H1 (cell line): ENCODE measurements around the gene ANAPC13. TPM values are rescaled to one million over a fixed set of nuclear protein-coding genes. Genes with fewer than 3 reads are reported as not detected.

Source experiments
- CHD7 ChIP-seq: fragments of 300-600 bp; sonication (generic); IDR thresholded peaks from 2 replicates; pipeline ENCODE4 v1.7.1; 2012; ENCODE audit warnings: low read length, moderate library complexity, mild to moderate bottlenecking, inconsistent platforms; ENCODE audit not compliant: insufficient replicate concordance
- CTBP2 ChIP-seq: IDR thresholded peaks from 2 replicates; pipeline ENCODE4 v1.7.0; 2011; ENCODE audit warnings: borderline replicate concordance, mild to moderate bottlenecking, moderate library complexity, mixed read lengths, low read length; ENCODE audit not compliant: insufficient read depth, insufficient read length
- HDAC6 ChIP-seq: IDR thresholded peaks from one replicate; pipeline ENCODE4 v1.7.1; 2012; ENCODE audit warnings: low read depth, mild to moderate bottlenecking, inconsistent platforms, low read length, moderate library complexity
- RAD21 ChIP-seq, 2 experiments: IDR thresholded peaks in 1 of 2; conservative IDR thresholded peaks in 1 of 2; 2 replicates each; pipeline ENCODE4 v1.6.1; 2011; ENCODE audit warnings: low read depth in 2 of 2, low read length in 2 of 2, improper control_type of control experiment in 1 of 2, inconsistent platforms in 1 of 2, mild to moderate bottlenecking in 1 of 2, moderate library complexity in 1 of 2
- RBBP5 ChIP-seq: IDR thresholded peaks from 2 replicates; pipeline ENCODE4 v1.7.1; 2012; ENCODE audit warnings: low read depth, mild to moderate bottlenecking, inconsistent platforms, low read length, moderate library complexity, borderline replicate concordance
- SP2 ChIP-seq: IDR thresholded peaks from 2 replicates; pipeline ENCODE4 v1.6.1; 2012; ENCODE audit warnings: mild to moderate bottlenecking, low read length, inconsistent platforms
- polyA plus RNA-seq, 7 experiments: library from polyadenylated mRNA; depleted of rRNA in 3 of 7; stranded (reverse) in 5 of 7; unstranded in 2 of 7; fragments of >200 nt in 5 of 7; fragments of 200-250 nt in 2 of 7; gene quantifications; 1 replicate in 5 of 7; 2 replicates in 1 of 7; 4 replicates in 1 of 7; pipeline versions ENCODE4 v1.2.1 to v1.2.3, GENCODE V29; 2011 to 2013; ENCODE audit warnings: missing spikeins in 2 of 7, mixed read lengths in 2 of 7
- total RNA-seq: library from RNA; stranded (reverse); fragmentation: NEBNext Ultra II Directional; extraction: Animal tissue kit (Norgen Biotek cat#: 25700); gene quantifications from 2 replicates; pipeline ENCODE4 v1.2.1, GENCODE V29; 2021
- TF ChIP-seq, protein P1 (sequence below): IDR thresholded peaks from 2 replicates; pipeline ENCODE4 v1.6.1; 2012; ENCODE audit warnings: low read length, inconsistent platforms

Gene ANAPC13
- total and polyA plus RNA-seq, 2 of the 8 experiments (the other 6 are each of a cell fraction or from before 2014, with no cell fraction given) = 33.3 to 34.0 TPM

GRCh38 chr3:134485718-134486576, at the start of gene ANAPC13, which contains the start of gene CEP63 (continued):
- TF ChIP-seq, protein P1, sequence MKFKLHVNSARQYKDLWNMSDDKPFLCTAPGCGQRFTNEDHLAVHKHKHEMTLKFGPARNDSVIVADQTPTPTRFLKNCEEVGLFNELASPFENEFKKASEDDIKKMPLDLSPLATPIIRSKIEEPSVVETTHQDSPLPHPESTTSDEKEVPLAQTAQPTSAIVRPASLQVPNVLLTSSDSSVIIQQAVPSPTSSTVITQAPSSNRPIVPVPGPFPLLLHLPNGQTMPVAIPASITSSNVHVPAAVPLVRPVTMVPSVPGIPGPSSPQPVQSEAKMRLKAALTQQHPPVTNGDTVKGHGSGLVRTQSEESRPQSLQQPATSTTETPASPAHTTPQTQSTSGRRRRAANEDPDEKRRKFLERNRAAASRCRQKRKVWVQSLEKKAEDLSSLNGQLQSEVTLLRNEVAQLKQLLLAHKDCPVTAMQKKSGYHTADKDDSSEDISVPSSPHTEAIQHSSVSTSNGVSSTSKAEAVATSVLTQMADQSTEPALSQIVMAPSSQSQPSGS = peak; percentile 49; the same call in 1 of the 2 replicates
- no peak for TF ChIP-seq CHD7
- no peak for TF ChIP-seq RAD21 (IDR thresholded peaks at IDR 0.05 in 1 of 2, conservative IDR thresholded peaks at IDR 0.05 in 1 of 2; ENCODE audit: low read depth in 2 of 2, low read length in 2 of 2)
- no peak for TF ChIP-seq HDAC6
- peak; percentile 50 for TF ChIP-seq CTBP2
- no peak for TF ChIP-seq SP2
- TF ChIP-seq RBBP5 = peak; percentile 70
